ENCODE measurements around the gene ASIC3.

The ASIC3 gene

GRCh38 chr7:151043959-151044358 lies 4.4 kb upstream of the ASIC3 start:
- H4K5ac ChIP-seq (ENCODE audit: low read length) = no peak overlapping the region
- no peaks in the 10 kb centered on the region for H3K79me1 ChIP-seq (ENCODE audit: low read length)
- no peak overlapping the region for H3K18ac ChIP-seq (ENCODE audit: low read length)
- H2BK15ac ChIP-seq (replicated peaks; ENCODE audit: low read depth) = no peak overlapping the region
- no peaks in the 10 kb centered on the region for H3K36me3 ChIP-seq (ENCODE audit: control insufficient read depth, insufficient read depth, low read length)
- no peak overlapping the region for H2BK5ac ChIP-seq (ENCODE audit: low read length)
- no peak overlapping the region for H3K4me3 ChIP-seq (ENCODE audit: low read length)
- no peaks in the 10 kb centered on the region for H3K27me3 ChIP-seq (ENCODE audit: insufficient read depth, low read length, poor library complexity)
- no peak for DNase-seq
- no CpG with 5 or more reads among the region's 20 CpGs for WGBS (ENCODE audit: extremely low coverage, insufficient coverage, low lambda C conversion rate)
- no peak overlapping the region for H3K4ac ChIP-seq (ENCODE audit: low read depth, low read length)
- H3K27ac ChIP-seq (ENCODE audit: low read depth, low read length) = no peak overlapping the region
- H3K9ac ChIP-seq (ENCODE audit: low read length) = no peak overlapping the region
- H3K4me2 ChIP-seq (ENCODE audit: low read length) = no peak overlapping the region
- no peak overlapping the region for H2BK120ac ChIP-seq (ENCODE audit: low read depth, low read length)
- H3K56ac ChIP-seq (ENCODE audit: low read length) = no peak overlapping the region
- H3K23ac ChIP-seq (ENCODE audit: low read length) = no peak overlapping the region
- H4K8ac ChIP-seq (ENCODE audit: low read depth, low read length) = no peak overlapping the region
- H3K4me1 ChIP-seq (ENCODE audit: control insufficient read depth, low read depth, low read length) = no peaks in the 10 kb centered on the region
- H3K79me2 ChIP-seq (ENCODE audit: control insufficient read depth, insufficient read depth, low read length) = no peaks in the 10 kb centered on the region
- H2AK5ac ChIP-seq (ENCODE audit: low read length) = no peak overlapping the region

DNA sequence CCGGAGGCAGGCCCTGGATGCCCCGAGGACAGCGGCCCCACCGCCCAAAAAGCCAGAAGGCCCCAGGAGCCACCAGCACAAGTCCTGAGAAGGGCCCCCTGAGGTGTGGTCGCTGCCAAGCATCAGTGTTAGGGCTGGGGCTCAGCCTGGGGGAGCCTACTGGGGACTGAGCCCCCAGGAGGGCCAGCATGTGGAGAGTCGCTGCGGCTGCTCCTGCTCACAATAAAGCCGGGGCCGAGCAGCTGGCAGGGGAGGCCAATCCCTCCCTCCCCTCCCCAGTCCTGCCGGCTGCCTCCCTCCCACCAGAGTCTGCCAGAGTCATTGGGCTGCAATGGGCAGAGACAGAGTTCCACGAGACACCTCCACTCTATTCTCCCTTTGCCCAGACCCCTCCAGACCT lies 3.1 kb upstream of the ASIC3 start:
- no peak for DNase-seq
- WGBS (ENCODE audit: extremely low coverage, insufficient coverage, low lambda C conversion rate) = no CpG with 5 or more reads among the region's 11 CpGs
- no peak overlapping the region for H2BK120ac ChIP-seq (ENCODE audit: low read depth, low read length)

DNA sequence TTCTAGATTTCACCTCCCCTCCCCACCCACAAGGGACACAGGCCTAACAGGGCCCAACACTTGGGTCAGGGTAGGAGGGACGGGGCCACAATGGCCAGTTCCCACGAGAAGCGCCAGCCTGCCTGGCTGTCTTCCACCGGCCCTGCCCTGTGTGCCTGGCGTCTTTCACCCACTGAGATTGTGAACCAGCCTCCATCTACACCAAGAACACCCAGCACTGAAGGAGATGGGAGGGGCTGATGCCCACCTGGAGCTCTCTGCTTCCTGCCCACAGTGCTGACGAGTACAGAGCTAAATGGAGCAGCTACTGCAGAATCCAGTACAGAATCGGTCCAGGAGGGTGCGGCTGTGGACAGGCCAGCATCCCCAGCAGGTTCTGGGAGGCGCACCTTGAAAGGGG lies 2.4 kb upstream of the ASIC3 start:
- H4K8ac ChIP-seq (ENCODE audit: low read depth, low read length) = no peak overlapping the region
- no peak overlapping the region for H2BK15ac ChIP-seq (replicated peaks; ENCODE audit: low read depth)
- peaks cover 1% of the 10 kb centered on the region for H3K27me3 ChIP-seq (ENCODE audit: insufficient read depth, low read length, poor library complexity)
- H3K79me1 ChIP-seq (ENCODE audit: low read length) = no peaks in the 10 kb centered on the region
- no peak overlapping the region for H2BK5ac ChIP-seq (ENCODE audit: low read length)
- H4K5ac ChIP-seq (ENCODE audit: low read length) = no peak overlapping the region
- no peaks in the 10 kb centered on the region for H3K4me1 ChIP-seq (ENCODE audit: control insufficient read depth, low read depth, low read length)
- no peak for DNase-seq
- H3K4me3 ChIP-seq (ENCODE audit: low read length) = no peak overlapping the region
- no peak overlapping the region for H2AK5ac ChIP-seq (ENCODE audit: low read length)
- no peak overlapping the region for H2BK120ac ChIP-seq (ENCODE audit: low read depth, low read length)
- H3K27ac ChIP-seq (ENCODE audit: low read depth, low read length) = no peak overlapping the region
- no peaks in the 10 kb centered on the region for H3K36me3 ChIP-seq (ENCODE audit: control insufficient read depth, insufficient read depth, low read length)
- no CpG with 5 or more reads among the region's 9 CpGs for WGBS (ENCODE audit: extremely low coverage, insufficient coverage, low lambda C conversion rate)
- no peak overlapping the region for H3K4me2 ChIP-seq (ENCODE audit: low read length)
- no peak overlapping the region for H3K9ac ChIP-seq (ENCODE audit: low read length)
- no peak overlapping the region for H3K23ac ChIP-seq (ENCODE audit: low read length)
- no peak overlapping the region for H3K56ac ChIP-seq (ENCODE audit: low read length)
- no peaks in the 10 kb centered on the region for H3K79me2 ChIP-seq (ENCODE audit: control insufficient read depth, insufficient read depth, low read length)
- H3K18ac ChIP-seq (ENCODE audit: low read length) = no peak overlapping the region
- H3K4ac ChIP-seq (ENCODE audit: low read depth, low read length) = no peak overlapping the region

More for the DNA sequence above, 3.1 kb upstream of the ASIC3 start:
- no peak overlapping the region for H3K18ac ChIP-seq (ENCODE audit: low read length)
- H3K79me1 ChIP-seq (ENCODE audit: low read length) = no peaks in the 10 kb centered on the region
- no peak overlapping the region for H3K9ac ChIP-seq (ENCODE audit: low read length)
- no peaks in the 10 kb centered on the region for H3K4me1 ChIP-seq (ENCODE audit: control insufficient read depth, low read depth, low read length)
- no peak overlapping the region for H3K4me3 ChIP-seq (ENCODE audit: low read length)
- no peak overlapping the region for H3K23ac ChIP-seq (ENCODE audit: low read length)
- H4K8ac ChIP-seq (ENCODE audit: low read depth, low read length) = no peak overlapping the region
- H3K56ac ChIP-seq (ENCODE audit: low read length) = no peak overlapping the region
- no peak overlapping the region for H3K4me2 ChIP-seq (ENCODE audit: low read length)
- H3K27ac ChIP-seq (ENCODE audit: low read depth, low read length) = no peak overlapping the region
- no peak overlapping the region for H3K4ac ChIP-seq (ENCODE audit: low read depth, low read length)
- peaks cover under 1% of the 10 kb centered on the region for H3K27me3 ChIP-seq (ENCODE audit: insufficient read depth, low read length, poor library complexity)
- no peaks in the 10 kb centered on the region for H3K36me3 ChIP-seq (ENCODE audit: control insufficient read depth, insufficient read depth, low read length)
- no peak overlapping the region for H2BK15ac ChIP-seq (replicated peaks; ENCODE audit: low read depth)
- H4K5ac ChIP-seq (ENCODE audit: low read length) = no peak overlapping the region
- H2BK5ac ChIP-seq (ENCODE audit: low read length) = no peak overlapping the region
- H2AK5ac ChIP-seq (ENCODE audit: low read length) = no peak overlapping the region
- H3K79me2 ChIP-seq (ENCODE audit: control insufficient read depth, insufficient read depth, low read length) = no peaks in the 10 kb centered on the region

DNA sequence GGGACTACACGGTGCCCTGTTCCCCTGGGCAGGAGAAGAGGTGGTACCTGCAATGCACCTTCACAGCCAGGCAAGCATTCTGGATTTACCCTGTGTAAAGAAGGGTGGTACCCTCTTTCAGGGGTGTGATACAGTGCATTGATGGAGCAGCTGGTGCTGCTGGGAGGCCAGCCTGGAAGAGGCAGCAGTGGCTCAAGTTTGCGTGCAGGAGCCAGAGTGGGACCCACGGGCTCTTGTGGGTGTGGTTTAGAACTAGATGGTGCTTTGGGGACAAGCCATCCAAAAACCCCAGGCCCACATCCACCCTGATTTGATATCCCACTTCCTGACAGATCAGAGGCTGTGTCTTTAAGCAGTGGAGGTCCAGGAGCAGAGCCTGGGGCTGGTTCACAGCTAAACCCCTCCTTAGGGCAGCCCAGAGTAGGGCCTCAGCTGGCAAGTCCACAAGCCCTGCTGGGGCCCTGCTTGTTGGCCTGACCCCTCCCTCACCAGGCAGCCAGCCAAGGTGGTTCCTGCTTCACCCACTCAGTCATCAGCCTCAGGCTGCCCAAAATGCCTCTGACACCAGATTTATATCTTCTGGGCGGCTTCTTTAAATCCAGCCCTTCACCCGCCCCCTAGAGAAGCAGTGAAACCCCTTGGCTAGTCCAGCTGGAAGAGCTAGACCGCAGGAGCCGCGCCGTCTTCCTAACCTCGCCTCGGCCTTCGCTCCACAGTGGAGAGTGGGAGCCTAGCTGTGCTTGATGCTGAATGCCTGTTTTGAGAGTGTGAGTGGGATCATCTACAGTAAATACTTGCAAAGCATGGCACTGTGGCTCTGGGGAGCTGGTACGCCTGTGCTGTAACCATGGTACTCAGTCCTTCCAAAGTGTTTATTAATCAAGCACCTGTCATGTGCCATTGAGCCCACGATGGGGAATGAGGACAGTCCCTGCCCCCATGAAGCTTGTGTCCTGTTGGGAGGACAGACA lies 1.4 kb upstream of the ASIC3 start:
- Histone ChIP-seq H3K23ac (ENCODE audit: low read length) (no peak overlapping the region), H3K4me1 (ENCODE audit: control insufficient read depth, low read depth, low read length) (no peaks in the 10 kb centered on the region), H3K36me3 (ENCODE audit: control insufficient read depth, insufficient read depth, low read length) (no peaks in the 10 kb centered on the region), H3K79me1 (ENCODE audit: low read length) (no peaks in the 10 kb centered on the region), H3K9ac (ENCODE audit: low read length) (no peak overlapping the region), H3K27ac (ENCODE audit: low read depth, low read length) (no peak overlapping the region), H2BK15ac (replicated peaks; ENCODE audit: low read depth) (no peak overlapping the region), H2BK5ac (ENCODE audit: low read length) (no peak overlapping the region), H3K56ac (ENCODE audit: low read length) (no peak overlapping the region), H3K4me2 (ENCODE audit: low read length) (no peak overlapping the region), H3K4me3 (ENCODE audit: low read length) (no peak overlapping the region), H4K8ac (ENCODE audit: low read depth, low read length) (no peak overlapping the region), H3K79me2 (ENCODE audit: control insufficient read depth, insufficient read depth, low read length) (no peaks in the 10 kb centered on the region), H2BK120ac (ENCODE audit: low read depth, low read length) (no peak overlapping the region), H2AK5ac (ENCODE audit: low read length) (no peak overlapping the region), H3K27me3 (ENCODE audit: insufficient read depth, low read length, poor library complexity) (peaks cover 1% of the 10 kb centered on the region), H3K4ac (ENCODE audit: low read depth, low read length) (no peak overlapping the region), H4K5ac (ENCODE audit: low read length) (no peak overlapping the region), H3K18ac (ENCODE audit: low read length) (no peak overlapping the region)
- WGBS (ENCODE audit: extremely low coverage, insufficient coverage, low lambda C conversion rate) = no CpG with 5 or more reads among the region's 14 CpGs
- no peak for DNase-seq

DNA sequence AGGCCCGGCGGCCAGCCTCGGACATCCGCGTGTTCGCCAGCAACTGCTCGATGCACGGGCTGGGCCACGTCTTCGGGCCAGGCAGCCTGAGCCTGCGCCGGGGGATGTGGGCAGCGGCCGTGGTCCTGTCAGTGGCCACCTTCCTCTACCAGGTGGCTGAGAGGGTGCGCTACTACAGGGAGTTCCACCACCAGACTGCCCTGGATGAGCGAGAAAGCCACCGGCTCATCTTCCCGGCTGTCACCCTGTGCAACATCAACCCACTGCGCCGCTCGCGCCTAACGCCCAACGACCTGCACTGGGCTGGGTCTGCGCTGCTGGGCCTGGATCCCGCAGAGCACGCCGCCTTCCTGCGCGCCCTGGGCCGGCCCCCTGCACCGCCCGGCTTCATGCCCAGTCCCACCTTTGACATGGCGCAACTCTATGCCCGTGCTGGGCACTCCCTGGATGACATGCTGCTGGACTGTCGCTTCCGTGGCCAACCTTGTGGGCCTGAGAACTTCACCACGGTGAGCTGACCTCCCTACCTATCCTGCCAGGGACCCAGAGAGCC lies 656 bp downstream of the ASIC3 start:
- H3K18ac ChIP-seq (ENCODE audit: low read length) = no peak overlapping the region
- no peak overlapping the region for H3K4me3 ChIP-seq (ENCODE audit: low read length)
- H2BK5ac ChIP-seq (ENCODE audit: low read length) = no peak overlapping the region
- no peak overlapping the region for H3K9ac ChIP-seq (ENCODE audit: low read length)
- no peaks in the 10 kb centered on the region for H3K4me1 ChIP-seq (ENCODE audit: control insufficient read depth, low read depth, low read length)
- no peak overlapping the region for H2AK5ac ChIP-seq (ENCODE audit: low read length)
- H2BK15ac ChIP-seq (replicated peaks; ENCODE audit: low read depth) = no peak overlapping the region
- no peak overlapping the region for H3K4ac ChIP-seq (ENCODE audit: low read depth, low read length)
- H3K4me2 ChIP-seq (ENCODE audit: low read length) = no peak overlapping the region
- no peak overlapping the region for H3K56ac ChIP-seq (ENCODE audit: low read length)
- H3K36me3 ChIP-seq (ENCODE audit: control insufficient read depth, insufficient read depth, low read length) = no peaks in the 10 kb centered on the region
- DNase-seq = no peak
- H4K8ac ChIP-seq (ENCODE audit: low read depth, low read length) = no peak overlapping the region
- H2BK120ac ChIP-seq (ENCODE audit: low read depth, low read length) = no peak overlapping the region
- no CpG with 5 or more reads among the region's 38 CpGs for WGBS (ENCODE audit: extremely low coverage, insufficient coverage, low lambda C conversion rate)
- H3K79me2 ChIP-seq (ENCODE audit: control insufficient read depth, insufficient read depth, low read length) = no peaks in the 10 kb centered on the region
- H4K5ac ChIP-seq (ENCODE audit: low read length) = no peak overlapping the region
- H3K79me1 ChIP-seq (ENCODE audit: low read length) = no peaks in the 10 kb centered on the region
- H3K27ac ChIP-seq (ENCODE audit: low read depth, low read length) = no peak overlapping the region
- H3K27me3 ChIP-seq (ENCODE audit: insufficient read depth, low read length, poor library complexity) = peaks cover 1% of the 10 kb centered on the region
- no peak overlapping the region for H3K23ac ChIP-seq (ENCODE audit: low read length)

All from mesendoderm (in vitro differentiated cells).